Adrenal gland (tissue), 12 donors: ENCODE results near the gene H6PD. TPM values are rescaled to one million over a fixed set of nuclear protein-coding genes. Genes with fewer than 3 reads are reported as not detected.

Experiments
- DNase-seq, 7 donors: peaks; one replicate each; pipeline ENCODE4 v3.0.0-alpha.2; 2019 to 2020
- H3K27ac ChIP-seq, 5 donors: fragments of 200-600 bp; sonication (generic) in 4 of 5; 1 replicate in 3 of 5; 2 replicates in 2 of 5; pipeline versions ENCODE4 v1.5.1 to v1.8.0; 2016 to 2020; ENCODE audit warnings: mild to moderate bottlenecking in 1 of 5
- H3K27me3 ChIP-seq: fragments of 200-600 bp; 2 replicates; pipeline ENCODE4 v1.8.0; 2021
- H3K36me3 ChIP-seq, 2 donors: fragments of 200-600 bp; replicated peaks in 1 of 2; 1 replicate in 1 of 2; 2 replicates in 1 of 2; pipeline versions ENCODE4 v1.5.1 to v1.8.0; 2018 to 2022
- H3K4me1 ChIP-seq, 2 donors: fragments of 200-600 bp; replicated peaks in 1 of 2; 1 replicate in 1 of 2; 2 replicates in 1 of 2; pipeline versions ENCODE4 v1.5.1 to v1.8.0; 2018 to 2021
- H3K4me3 ChIP-seq, 4 donors: fragments of 200-600 bp; sonication (generic) in 3 of 4; one replicate each; pipeline ENCODE4 v1.5.1; 2016 to 2018
- H3K9me3 ChIP-seq, 3 donors: fragments of 200-600 bp; sonication (generic) in 1 of 3; replicated peaks in 1 of 3; 1 replicate in 2 of 3; 2 replicates in 1 of 3; pipeline versions ENCODE4 v1.5.1 to v1.8.0; 2016 to 2021
- POLR2A ChIP-seq, 2 donors: fragments of 450-650 bp; IDR thresholded peaks; one replicate each; pipeline ENCODE4 v1.6.1; 2017; ENCODE audit warnings: antibody characterized with exemption in 2 of 2, mild to moderate bottlenecking in 2 of 2, moderate library complexity in 1 of 2
- WGBS, 4 donors: extraction: QIAGEN DNeasy Blood & Tissue Kit in 2 of 4; methylation state at CpG; one replicate each; pipeline versions ENCODE4 v1.1.5 to v1.1.7; 2013 to 2017; 5-methylcytosine and 5-hydroxymethylcytosine counted together
- intact Hi-C, 2 donors: fragments of 100-400 bp; cut with DNase I; formaldehyde crosslinking; loops; one replicate each; pipeline versions ENCODE4 v1.14.1 to v1.15.0; 2022 to 2023
- polyA plus RNA-seq, 3 donors: library from polyadenylated mRNA; stranded (reverse); fragments of 200-250 nt in 2 of 3; fragments of 350-450 nt in 1 of 3; fragmentation: Illumina TruSeq in 1 of 3; extraction: RNeasy Lipid Tissue Mini Kit (QIAGEN cat#74804) in 1 of 3; gene quantifications; one replicate each; pipeline ENCODE4 v1.2.3, GENCODE V29; 2013 to 2014
- total RNA-seq, 9 donors: library from RNA; depleted of rRNA in 4 of 9; stranded (reverse); fragments of >200 nt in 4 of 9; fragments of 120-200 nt in 1 of 9; fragmentation: NEBNext Ultra II Directional in 1 of 9; extraction: Animal tissue kit (Norgen Biotek cat#: 25700) in 1 of 9; gene quantifications; one replicate each; pipeline versions ENCODE4 v1.1.0 to v1.2.4, GENCODE V29; 2013 to 2023
- TF ChIP-seq, protein P1 (sequence below), 6 experiments: fragments of 450-650 bp in 4 of 6; fragments of 200-600 bp in 2 of 6; sonication (generic) in 1 of 6; IDR thresholded peaks; 1 replicate in 5 of 6; 2 replicates in 1 of 6; pipeline versions ENCODE4 v1.5.1 to v1.8.0; 2016 to 2021; ENCODE audit warnings: antibody characterized with exemption in 6 of 6, mild to moderate bottlenecking in 2 of 6, moderate library complexity in 1 of 6
- donor health status: healthy with polysubstance abuse.
- donor health status: Bipolar disorder and iron deficiency.
- donor health status: DM: yes; HTN: yes; CAD: no.
- donor health status: DM: no; HTN: no; CAD: no.
- donor health status: DM: no; HTN: no; CAD: no.
- donor health status: DM: yes; HTN: yes; CAD: no.

H6PD gene
- total and polyA plus RNA-seq, 12 donors, result 20.3 to 116 (median 80.4) TPM

GRCh38 chr1:9244501-9245229 is 10.1 kb downstream of the H6PD start:
- no peaks in the 10 kb centered on the region for H3K9me3 ChIP-seq
- intact Hi-C loops, result no loop called here
- peaks cover 0 to 20% of the 10 kb centered on the region in 2 donors for H3K36me3 ChIP-seq
- peak in 2 of 7 donors; percentile 34 to 60 for DNase-seq
- H3K4me3 ChIP-seq, result no peak overlapping the region
- H3K4me1 ChIP-seq, result peaks cover 78 to 98% of the 10 kb centered on the region in 2 donors
- TF ChIP-seq POLR2A (IDR thresholded peaks at IDR 0.05), result peak in 1 of 2 donors; percentile 12
- TF ChIP-seq, protein P1, sequence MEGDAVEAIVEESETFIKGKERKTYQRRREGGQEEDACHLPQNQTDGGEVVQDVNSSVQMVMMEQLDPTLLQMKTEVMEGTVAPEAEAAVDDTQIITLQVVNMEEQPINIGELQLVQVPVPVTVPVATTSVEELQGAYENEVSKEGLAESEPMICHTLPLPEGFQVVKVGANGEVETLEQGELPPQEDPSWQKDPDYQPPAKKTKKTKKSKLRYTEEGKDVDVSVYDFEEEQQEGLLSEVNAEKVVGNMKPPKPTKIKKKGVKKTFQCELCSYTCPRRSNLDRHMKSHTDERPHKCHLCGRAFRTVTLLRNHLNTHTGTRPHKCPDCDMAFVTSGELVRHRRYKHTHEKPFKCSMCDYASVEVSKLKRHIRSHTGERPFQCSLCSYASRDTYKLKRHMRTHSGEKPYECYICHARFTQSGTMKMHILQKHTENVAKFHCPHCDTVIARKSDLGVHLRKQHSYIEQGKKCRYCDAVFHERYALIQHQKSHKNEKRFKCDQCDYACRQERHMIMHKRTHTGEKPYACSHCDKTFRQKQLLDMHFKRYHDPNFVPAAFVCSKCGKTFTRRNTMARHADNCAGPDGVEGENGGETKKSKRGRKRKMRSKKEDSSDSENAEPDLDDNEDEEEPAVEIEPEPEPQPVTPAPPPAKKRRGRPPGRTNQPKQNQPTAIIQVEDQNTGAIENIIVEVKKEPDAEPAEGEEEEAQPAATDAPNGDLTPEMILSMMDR (IDR thresholded peaks at IDR 0.05), result no peak
- peak overlapping the region; percentile 20 to 97 (median 84) for H3K27ac ChIP-seq
- 49 to 72% (median 63%) methylated on average over 8 to 9 of the region's 9 CpGs for WGBS, 4 donors
- H3K27me3 ChIP-seq, result no peaks in the 10 kb centered on the region

DNA sequence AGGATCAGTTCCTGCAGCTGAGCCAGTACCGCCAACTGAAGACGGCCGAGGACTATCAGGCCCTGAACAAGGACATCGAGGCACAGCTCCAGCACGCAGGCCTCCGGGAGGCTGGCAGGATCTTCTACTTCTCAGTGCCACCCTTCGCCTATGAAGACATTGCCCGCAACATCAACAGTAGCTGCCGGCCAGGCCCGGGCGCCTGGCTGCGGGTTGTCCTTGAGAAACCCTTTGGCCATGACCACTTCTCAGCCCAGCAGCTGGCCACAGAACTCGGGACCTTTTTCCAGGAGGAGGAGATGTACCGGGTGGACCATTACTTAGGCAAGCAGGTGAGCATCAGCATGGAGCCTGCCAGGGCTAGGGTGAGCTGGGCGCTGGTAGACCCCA is 10.7 kb downstream of the H6PD start:
- Histone ChIP-seq H3K4me1 (peaks cover 78 to 98% of the 10 kb centered on the region in 2 donors), H3K4me3 (no peak overlapping the region), H3K36me3 (peaks cover 0 to 20% of the 10 kb centered on the region in 2 donors), H3K9me3 (no peaks in the 10 kb centered on the region), H3K27ac (peak overlapping the region in 4 of 5 donors; percentile 83 to 97 (median 90)), H3K27me3 (no peaks in the 10 kb centered on the region)
- peak in 1 of 7 donors; percentile 48 for DNase-seq
- 23 to 75% (median 48%) methylated on average over 6 to 15 of the region's 15 CpGs for WGBS, 4 donors
- no peak for TF ChIP-seq POLR2A (IDR thresholded peaks at IDR 0.05)
- TF ChIP-seq, protein P1 (IDR thresholded peaks at IDR 0.05), result no peak
- intact Hi-C loops, result no loop called here

DNA sequence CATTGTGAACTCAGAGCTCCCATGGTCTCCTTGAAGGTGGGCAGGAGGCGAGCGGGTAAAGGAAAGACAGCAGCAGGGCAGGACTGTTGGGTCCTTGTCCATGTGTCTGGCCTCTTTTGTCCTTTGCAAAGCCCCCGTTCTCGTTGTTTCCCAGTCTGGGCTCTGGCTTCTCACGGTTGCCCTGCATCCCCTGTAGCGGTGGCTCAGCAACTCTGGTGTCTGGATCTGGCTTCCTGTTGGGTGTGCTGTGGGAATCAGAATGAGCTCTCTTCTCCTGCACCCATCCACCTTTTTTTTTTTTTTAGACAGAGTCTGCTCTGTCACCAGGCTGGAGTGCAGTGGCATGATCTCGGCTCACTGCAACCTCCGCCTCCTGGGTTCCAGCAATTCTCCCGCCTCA is 11.1 kb downstream of the H6PD start:
- H3K4me1 ChIP-seq, result peaks cover 78 to 98% of the 10 kb centered on the region in 2 donors
- no peaks in the 10 kb centered on the region for H3K9me3 ChIP-seq
- no peak for DNase-seq
- TF ChIP-seq, protein P1 (IDR thresholded peaks at IDR 0.05), result no peak
- TF ChIP-seq POLR2A (IDR thresholded peaks at IDR 0.05), result no peak
- H3K27ac ChIP-seq, result peak overlapping the region in 3 of 5 donors; percentile 84 to 97 (median 96)
- intact Hi-C loops, result no loop called here
- no peak overlapping the region for H3K4me3 ChIP-seq
- no peaks in the 10 kb centered on the region for H3K27me3 ChIP-seq
- WGBS, 4 donors, result 92 to 99% (median 95%) methylated on average over 7 to 9 of the region's 9 CpGs
- peaks cover 0 to 20% of the 10 kb centered on the region in 2 donors for H3K36me3 ChIP-seq

DNA sequence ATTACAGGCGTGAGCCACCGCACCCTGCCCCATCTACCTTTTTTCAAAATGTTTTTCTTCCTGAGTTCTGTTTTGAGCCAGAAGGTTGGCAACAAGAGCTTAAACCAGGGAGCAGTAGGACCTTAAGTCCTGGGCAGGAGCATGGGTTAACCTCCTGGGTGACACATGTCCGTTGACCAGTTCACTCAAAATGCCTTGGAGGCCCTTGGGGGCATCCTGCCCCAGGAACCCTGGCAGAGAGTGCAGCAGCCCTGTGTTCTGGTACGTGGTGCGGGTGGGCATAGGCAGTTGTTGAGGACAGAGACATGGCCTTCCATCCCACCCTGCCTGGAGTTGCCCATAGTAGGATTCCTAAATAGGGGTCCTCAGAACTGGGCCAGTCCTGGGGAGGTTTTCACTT is 11.6 kb downstream of the H6PD start:
- intact Hi-C loops, result no loop called here
- Histone ChIP-seq H3K4me3 (no peak overlapping the region), H3K27ac (peak overlapping the region in 4 of 5 donors; percentile 84 to 96 (median 89)), H3K9me3 (no peaks in the 10 kb centered on the region), H3K4me1 (peaks cover 78 to 98% of the 10 kb centered on the region in 2 donors), H3K27me3 (no peaks in the 10 kb centered on the region), H3K36me3 (peaks cover 0 to 20% of the 10 kb centered on the region in 2 donors)
- no peak for DNase-seq
- 93 to 96% (median 94%) methylated on average over 3 to 5 of the region's 5 CpGs for WGBS, 4 donors
- TF ChIP-seq, protein P1 (IDR thresholded peaks at IDR 0.05), result no peak
- TF ChIP-seq POLR2A (IDR thresholded peaks at IDR 0.05), result no peak
